ENCODE results near the gene MUTYH. TPM values are rescaled to one million over a fixed set of nuclear protein-coding genes. Genes with fewer than 3 reads are reported as not detected.
A peak's percentile ranks its signal among the peaks of the same experiment; 100 is the strongest.
"Not testable (repeated sequence)": the region's sequence is repeated elsewhere in the genome, so short reads cannot be mapped to it uniquely, and the experiment has no call there.

MUTYH gene
- total RNA-seq, result 10 to 100 TPM; 15.3 to 22.6 (median 18.0) TPM

DNA sequence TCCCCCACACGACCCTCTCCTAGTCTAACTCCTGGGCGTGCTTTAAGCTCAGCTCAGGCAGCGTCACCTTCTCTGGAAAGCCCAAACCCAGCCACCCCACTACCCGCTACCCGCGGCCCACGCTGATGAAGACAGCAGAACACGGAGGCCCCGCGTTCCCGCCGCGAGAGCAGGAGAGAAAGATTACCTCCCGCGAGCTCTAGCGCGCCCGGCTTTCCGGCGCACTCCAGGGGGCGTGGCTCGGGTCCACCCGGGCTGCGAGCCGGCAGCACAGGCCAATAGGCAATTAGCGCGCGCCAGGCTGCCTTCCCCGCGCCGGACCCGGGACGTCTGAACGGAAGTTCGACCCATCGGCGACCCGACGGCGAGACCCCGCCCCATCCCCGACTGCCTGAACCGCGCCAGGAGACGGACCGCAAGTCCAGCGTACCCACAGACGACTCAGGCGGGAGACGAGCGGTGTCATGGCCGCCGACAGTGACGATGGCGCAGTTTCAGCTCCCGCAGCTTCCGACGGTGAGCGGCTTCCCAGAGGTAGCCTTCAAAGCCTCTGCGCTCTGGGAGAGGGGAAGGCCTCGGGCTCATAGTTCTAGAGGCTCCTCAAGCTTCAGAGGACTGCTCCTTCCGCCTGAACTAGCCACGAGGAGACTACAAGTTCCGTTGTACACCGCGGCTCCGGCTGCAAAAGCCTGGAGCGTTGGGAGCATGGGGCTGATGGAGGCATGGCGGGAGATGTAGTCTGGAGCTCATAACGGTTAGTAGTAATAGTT is at the start of gene MUTYH, which contains the start of gene TOE1:
Gene MUTYH (minus strand): TSS at position 652 of the 770 bp plus-strand sequence. CDS start 5,935 bp downstream, outside the sequence.
Gene TOE1 (plus strand): TSS at position 382 of the 770 bp plus-strand sequence. CDS start 83 bp downstream, at position 465.
- Histone ChIP-seq H3K4me3 (peak within 1 kb of the TSS; percentile 70 to 87), H3K27ac (peak within 1 kb of the TSS; percentile 92 to 99 (median 98)), H3K9me3 (no peaks in the 10 kb centered on the region), H3K4me1 (peaks cover 0 to 38% (median 9%) of the 10 kb centered on the region in 3 donors), H3K36me3 (peaks cover 0 to 34% of the 10 kb centered on the region in 2 donors), H3K27me3 (no peaks in the 10 kb centered on the region)
- TF ChIP-seq POLR2A (IDR thresholded peaks at IDR 0.05), result peak; percentile 56 to 61
- TF ChIP-seq CTCF (IDR thresholded peaks at IDR 0.05), result peak in 3 of 4 experiments; percentile 2 to 34 (median 3)
- TF ChIP-seq POLR2AphosphoS5 (IDR thresholded peaks at IDR 0.05), result peak; percentile 70
- TF ChIP-seq EP300 (IDR thresholded peaks at IDR 0.05), result no peak
- whole genome bisulfite sequencing, 2 donors (ENCODE audit: low coverage in 1 of 2), result 10% methylated on average over 3 of the region's 70 CpGs; no CpG with 5 or more reads in 1 of the 2 donors
- ATAC-seq, result peak; percentile 93

GRCh38 chr1:45386219-45386618 is 46.0 kb upstream of the MUTYH start:
- WGBS, 2 donors (ENCODE audit: low coverage in 1 of 2), result 92% methylated on average over 3 of the region's 3 CpGs; no CpG with 5 or more reads in 1 of the 2 donors
- TF ChIP-seq CTCF (IDR thresholded peaks at IDR 0.05) (no peak), EP300 (IDR thresholded peaks at IDR 0.05) (no peak), POLR2A (IDR thresholded peaks at IDR 0.05) (no peak), POLR2AphosphoS5 (IDR thresholded peaks at IDR 0.05) (no peak)
- no peak overlapping the region for H3K27ac ChIP-seq
- no peak for ATAC-seq
- H3K27me3 ChIP-seq, result no peaks in the 10 kb centered on the region
- H3K4me3 ChIP-seq, result no peak overlapping the region
- no peaks in the 10 kb centered on the region for H3K9me3 ChIP-seq
- no peaks in the 10 kb centered on the region for H3K36me3 ChIP-seq
- H3K4me1 ChIP-seq, result no peaks in the 10 kb centered on the region

DNA sequence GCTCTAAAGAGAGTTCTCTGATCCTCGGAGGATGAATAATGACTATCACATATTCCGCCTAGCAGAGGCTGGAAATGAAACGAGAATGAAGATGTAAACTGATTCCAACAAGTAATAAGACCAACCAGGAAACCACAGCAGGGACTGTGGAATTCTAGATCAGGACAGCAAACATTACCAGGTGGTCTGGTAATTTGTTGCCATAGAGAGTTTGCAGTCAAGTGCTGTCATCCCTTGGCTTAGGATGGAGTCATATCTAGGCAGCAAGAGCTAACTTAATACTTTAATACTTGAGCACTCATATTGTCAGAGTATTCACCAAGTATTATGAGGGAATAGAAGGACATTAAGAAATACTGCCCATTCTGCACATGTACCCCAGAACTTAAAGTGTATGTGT is 45.1 kb upstream of the MUTYH start:
- ATAC-seq, result no peak
- Histone ChIP-seq H3K36me3 (no peaks in the 10 kb centered on the region), H3K27ac (no peak overlapping the region), H3K9me3 (no peaks in the 10 kb centered on the region), H3K27me3 (no peaks in the 10 kb centered on the region), H3K4me3 (no peak overlapping the region), H3K4me1 (no peaks in the 10 kb centered on the region)
- TF ChIP-seq CTCF (IDR thresholded peaks at IDR 0.05), result no peak
- TF ChIP-seq EP300 (IDR thresholded peaks at IDR 0.05), result no peak
- TF ChIP-seq POLR2AphosphoS5 (IDR thresholded peaks at IDR 0.05), result no peak
- TF ChIP-seq POLR2A (IDR thresholded peaks at IDR 0.05), result no peak
- WGBS, 2 donors (ENCODE audit: low coverage in 1 of 2), result 58 to 69% methylated on average over 3 of the region's 3 CpGs

- H3K9me3 ChIP-seq, ATAC-seq, H3K27ac ChIP-seq, H3K36me3 ChIP-seq, H3K4me1 ChIP-seq, H3K27me3 ChIP-seq, H3K4me3 ChIP-seq: not testable (repeated sequence)
- WGBS, 2 donors (ENCODE audit: low coverage in 1 of 2), result 58 to 93% methylated on average over 4 of the region's 4 CpGs
These were observed 44.0 kb upstream of the MUTYH start for GRCh38 chr1:45384213-45384612.

- H3K9me3 ChIP-seq, result no peaks in the 10 kb centered on the region
- TF ChIP-seq EP300 (IDR thresholded peaks at IDR 0.05), result no peak
- no peak for TF ChIP-seq CTCF (IDR thresholded peaks at IDR 0.05)
- TF ChIP-seq POLR2A (IDR thresholded peaks at IDR 0.05), result no peak
- TF ChIP-seq POLR2AphosphoS5 (IDR thresholded peaks at IDR 0.05), result no peak
- no peaks in the 10 kb centered on the region for H3K36me3 ChIP-seq
- no peaks in the 10 kb centered on the region for H3K27me3 ChIP-seq
- ATAC-seq, result no peak
- H3K4me1 ChIP-seq, result no peaks in the 10 kb centered on the region
- no peak overlapping the region for H3K4me3 ChIP-seq
- H3K27ac ChIP-seq, result no peak overlapping the region
- WGBS, 2 donors (ENCODE audit: low coverage in 1 of 2), result 43 to 45% methylated on average over 1 of the region's 1 CpG
These were observed 43.0 kb upstream of the MUTYH start for GRCh38 chr1:45383191-45383590.

All from gastroesophageal sphincter (tissue), 4 donors.